ENCODE data around the gene TRIM67. TPM values are rescaled to one million over a fixed set of nuclear protein-coding genes. Genes with fewer than 3 reads are reported as not detected.

TRIM67 gene
- under 0.01 TPM in 1 of 2 replicates, not detected in the other for total RNA-seq

DNA sequence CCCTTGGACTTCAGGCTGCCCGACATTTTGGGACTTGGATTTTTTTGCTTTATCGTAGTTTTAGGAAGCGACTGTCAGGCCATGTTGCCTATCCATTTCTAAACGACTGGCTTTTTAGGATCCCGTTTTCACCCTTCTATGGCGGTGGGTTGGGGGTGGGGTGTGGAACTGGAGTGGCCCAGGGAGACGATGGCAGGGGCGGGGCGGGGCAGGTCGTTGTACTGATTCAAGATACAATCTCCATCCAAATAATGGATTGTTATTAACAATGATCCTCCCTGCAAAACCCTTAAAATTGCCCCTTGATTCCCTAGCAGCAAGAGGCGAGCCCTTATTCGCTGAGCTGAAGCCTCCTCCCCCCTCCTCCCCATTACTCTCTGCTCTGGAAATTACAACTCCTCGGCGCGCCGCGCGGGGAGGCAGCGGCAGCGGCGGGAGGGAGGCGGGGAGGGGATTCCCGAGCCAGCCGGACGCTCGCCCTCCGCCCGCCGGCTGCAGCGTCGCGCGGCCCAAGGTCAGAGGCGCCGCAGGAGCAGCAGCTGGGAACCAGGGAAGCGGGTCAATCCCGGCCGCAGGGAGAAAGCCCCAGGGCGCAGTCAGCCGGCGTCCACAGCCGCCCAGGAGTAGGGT, at the start of gene TRIM67:
Gene TRIM67 (plus strand): TSS at position 392 of the 630 bp plus-strand sequence. CDS start 912 bp downstream, outside the sequence.

GRCh38 chr1:231240883-231241735, 79.3 kb downstream of the TRIM67 start, which contains the start of gene GNPAT:
TSS of gene GNPAT (plus strand) at chr1:231241212. CDS start at chr1:231241379, 167 bp downstream.

Other genes starting within 250 kb of the TRIM67 start
- gene TTC13, start 183.2 kb upstream of the TRIM67 start, total RNA-seq = 8.8 and 11.8 TPM in 2 replicates
- 13.1 and 20.4 TPM in 2 replicates for gene ARV1, start 183.0 kb upstream of the TRIM67 start, total RNA-seq
- 4.9 and 7.8 TPM in 2 replicates for gene FAM89A, start 121.8 kb upstream of the TRIM67 start, total RNA-seq
- gene GNPAT, start 79.2 kb downstream of the TRIM67 start, total RNA-seq = 59.7 and 63.4 TPM in 2 replicates
- gene EXOC8, start 175.8 kb downstream of the TRIM67 start, total RNA-seq = 15.3 and 15.4 TPM in 2 replicates
- gene SPRTN, start 176.2 kb downstream of the TRIM67 start, total RNA-seq = 11.7 and 12.1 TPM in 2 replicates